Dedifferentiated amniotic fluid mesenchymal stem cell (primary cell): Measurements from ENCODE around the gene DYNC1H1.

Source experiments
- DNase-seq: peaks from one replicate; pipeline ENCODE4 v3.0.0-alpha.2; 2016; ENCODE audit errors: extremely low spot score

The DYNC1H1 gene

GRCh38 chr14:102037686-102038085 is 73.3 kb downstream of the DYNC1H1 start:
- DNase-seq: no peak

GRCh38 chr14:102039157-102039556 is 74.8 kb downstream of the DYNC1H1 start:
- no peak for DNase-seq

GRCh38 chr14:102040153-102040552 is 75.8 kb downstream of the DYNC1H1 start:
- no peak for DNase-seq

GRCh38 chr14:102042699-102043098 is 78.3 kb downstream of the DYNC1H1 start:
- no peak for DNase-seq

- no peak for DNase-seq
Observed at GRCh38 chr14:102043251-102044025, 79.1 kb downstream of the DYNC1H1 start.

GRCh38 chr14:102044566-102044965 is 80.2 kb downstream of the DYNC1H1 start:
- no peak for DNase-seq

GRCh38 chr14:102046337-102047278 is 82.2 kb downstream of the DYNC1H1 start:
- DNase-seq: no peak

GRCh38 chr14:102047808-102048540 is 83.6 kb downstream of the DYNC1H1 start:
- DNase-seq: no peak

GRCh38 chr14:102049258-102050025 is 85.1 kb downstream of the DYNC1H1 start:
- no peak for DNase-seq

- no peak for DNase-seq
Observed at GRCh38 chr14:102050026-102050405, 85.6 kb downstream of the DYNC1H1 start.

- peak; percentile 56 for DNase-seq
Observed at GRCh38 chr14:102050625-102051024, 86.3 kb downstream of the DYNC1H1 start.

GRCh38 chr14:102052522-102052921 is 88.1 kb downstream of the DYNC1H1 start:
- no peak for DNase-seq

- no peak for DNase-seq
Observed at GRCh38 chr14:102055181-102055901, 91.0 kb downstream of the DYNC1H1 start.

GRCh38 chr14:102056694-102057442 is 92.5 kb downstream of the DYNC1H1 start:
- DNase-seq: no peak

GRCh38 chr14:102057480-102058114 is 93.2 kb downstream of the DYNC1H1 start:
- DNase-seq: no peak

- no peak for DNase-seq
Observed at GRCh38 chr14:102058146-102058545, 93.8 kb downstream of the DYNC1H1 start.

GRCh38 chr14:102058961-102059360 is 94.6 kb downstream of the DYNC1H1 start:
- DNase-seq: no peak

- peak; percentile 80 for DNase-seq
Observed at GRCh38 chr14:102063109-102063807, 98.9 kb downstream of the DYNC1H1 start.
